CD4-positive, alpha-beta T cell treated with Interleukin-21 for 1 hour (primary cell): ENCODE data around the gene PRR12.

Experiments
- DNase-seq: peaks from one replicate; pipeline ENCODE4 v3.0.0-alpha.2; 2020

Gene PRR12, protein sequence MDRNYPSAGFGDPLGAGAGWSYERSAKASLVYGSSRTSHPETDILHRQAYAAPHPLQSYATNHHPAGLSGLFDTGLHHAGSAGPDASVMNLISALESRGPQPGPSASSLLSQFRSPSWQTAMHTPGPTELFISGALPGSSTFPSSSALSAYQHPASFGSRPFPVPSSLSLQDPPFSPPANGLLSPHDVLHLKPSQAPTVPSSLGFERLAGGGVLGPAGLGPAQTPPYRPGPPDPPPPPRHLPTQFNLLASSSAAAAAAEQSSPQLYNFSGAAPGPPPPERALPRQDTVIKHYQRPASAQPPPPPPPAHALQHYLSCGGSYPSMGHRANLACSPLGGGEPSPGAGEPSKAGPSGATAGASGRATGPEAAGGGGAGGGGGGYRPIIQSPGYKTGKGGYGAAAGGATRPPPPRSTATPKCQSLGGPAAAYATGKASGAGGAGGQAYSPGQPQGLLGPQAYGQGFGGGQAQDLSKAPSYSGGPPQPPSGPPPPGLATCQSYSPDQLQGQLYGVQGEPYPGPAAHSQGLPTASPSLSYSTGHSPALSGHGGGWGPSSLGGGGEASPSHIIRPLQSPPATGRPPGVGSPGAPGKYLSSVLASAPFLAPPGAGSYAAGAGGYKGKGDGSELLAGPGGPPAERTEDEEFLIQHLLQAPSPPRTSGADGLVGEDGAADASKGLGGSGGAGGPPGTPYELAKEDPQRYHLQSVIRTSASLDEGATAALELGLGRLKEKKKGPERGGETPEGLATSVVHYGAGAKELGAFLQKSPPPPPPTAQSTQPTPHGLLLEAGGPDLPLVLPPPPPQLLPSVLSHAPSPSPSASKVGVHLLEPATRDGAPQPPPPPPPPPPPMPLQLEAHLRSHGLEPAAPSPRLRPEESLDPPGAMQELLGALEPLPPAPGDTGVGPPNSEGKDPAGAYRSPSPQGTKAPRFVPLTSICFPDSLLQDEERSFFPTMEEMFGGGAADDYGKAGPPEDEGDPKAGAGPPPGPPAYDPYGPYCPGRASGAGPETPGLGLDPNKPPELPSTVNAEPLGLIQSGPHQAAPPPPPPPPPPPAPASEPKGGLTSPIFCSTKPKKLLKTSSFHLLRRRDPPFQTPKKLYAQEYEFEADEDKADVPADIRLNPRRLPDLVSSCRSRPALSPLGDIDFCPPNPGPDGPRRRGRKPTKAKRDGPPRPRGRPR (N-terminal part only)

DNA sequence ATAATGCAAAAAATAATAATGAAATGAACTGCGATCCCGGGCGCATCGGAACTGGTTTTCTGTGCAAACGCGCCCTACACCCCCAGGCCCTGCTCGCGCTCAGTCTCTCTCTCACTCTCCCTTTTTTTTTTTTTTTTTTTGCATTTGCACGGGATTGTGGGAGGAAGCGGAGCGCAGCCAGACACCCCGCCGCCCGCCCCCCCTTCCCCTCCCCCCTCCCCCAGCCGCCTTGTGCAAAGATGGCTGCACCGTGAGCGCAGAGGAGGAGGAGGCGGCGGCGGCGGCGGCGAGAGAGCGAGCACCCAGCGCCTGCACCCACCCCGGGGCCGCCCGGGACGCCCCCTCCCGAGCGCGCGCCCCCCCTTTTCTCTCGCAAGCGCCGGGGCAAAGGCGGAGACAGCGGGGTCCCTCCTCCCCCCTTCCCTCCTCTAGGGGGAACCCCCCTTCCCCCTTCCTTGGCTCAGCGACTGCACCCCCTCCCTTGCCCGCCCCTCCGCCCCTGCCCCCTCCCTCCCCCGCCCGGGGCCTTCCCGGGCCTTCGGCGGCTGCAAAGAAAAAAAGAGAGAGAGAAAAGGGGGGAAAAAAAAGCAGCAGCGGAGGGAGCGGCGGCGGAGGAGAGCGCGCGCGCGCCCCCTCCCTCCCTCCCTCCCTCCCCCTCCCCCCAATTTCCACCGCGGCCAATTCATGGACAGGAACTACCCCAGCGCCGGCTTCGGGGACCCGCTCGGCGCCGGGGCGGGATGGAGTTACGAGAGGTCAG lies at the start of gene PRR12:
Gene PRR12 (plus strand): TSS at position 212 of the 760 bp plus-strand sequence. CDS start 473 bp downstream, at position 685.
- DNase-seq: peak; percentile 84

DNA sequence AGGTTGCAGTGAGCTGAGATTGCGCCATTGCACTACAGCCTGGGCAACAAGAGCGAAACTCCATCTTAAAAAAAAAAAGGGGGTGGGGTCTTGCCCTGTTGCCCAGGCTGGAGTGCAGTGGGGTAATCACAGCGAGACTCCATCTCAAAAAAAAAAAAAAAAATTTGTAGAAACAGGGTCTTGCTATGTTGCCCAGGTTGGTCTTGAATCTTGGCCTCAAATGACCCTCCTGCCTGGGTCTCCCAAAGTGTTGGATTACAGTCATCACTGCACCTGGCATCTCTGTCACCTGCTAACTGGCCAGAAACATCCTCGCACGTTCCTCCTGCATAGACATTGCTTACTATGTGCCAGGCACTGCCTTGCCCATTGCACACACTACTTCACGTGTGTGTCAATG lies 49.1 kb upstream of the PRR12 start:
- DNase-seq: no peak

DNA sequence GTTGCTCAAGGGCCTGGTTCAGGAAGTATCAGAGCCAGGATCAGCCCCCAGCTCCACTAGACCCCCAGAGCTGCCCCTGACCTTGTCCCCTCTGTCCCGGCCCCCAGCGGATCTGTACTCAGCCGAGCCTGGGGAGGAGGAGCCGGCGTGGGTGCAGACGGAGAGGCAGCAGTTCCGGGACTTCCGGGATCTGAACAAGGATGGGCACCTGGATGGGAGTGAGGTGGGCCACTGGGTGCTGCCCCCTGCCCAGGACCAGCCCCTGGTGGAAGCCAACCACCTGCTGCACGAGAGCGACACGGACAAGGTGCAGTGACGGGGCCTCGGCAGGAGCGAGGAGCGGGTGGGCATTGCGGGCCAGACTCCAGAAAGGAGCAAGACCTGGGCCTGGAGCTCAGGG lies 48.5 kb upstream of the PRR12 start:
- DNase-seq: no peak

GRCh38 chr19:49543032-49543431 lies 48.0 kb upstream of the PRR12 start:
- DNase-seq: no peak

GRCh38 chr19:49544154-49544553 lies 46.8 kb upstream of the PRR12 start:
- DNase-seq: no peak

GRCh38 chr19:49546825-49547565 lies 44.0 kb upstream of the PRR12 start:
- DNase-seq: peak; percentile 84

DNA sequence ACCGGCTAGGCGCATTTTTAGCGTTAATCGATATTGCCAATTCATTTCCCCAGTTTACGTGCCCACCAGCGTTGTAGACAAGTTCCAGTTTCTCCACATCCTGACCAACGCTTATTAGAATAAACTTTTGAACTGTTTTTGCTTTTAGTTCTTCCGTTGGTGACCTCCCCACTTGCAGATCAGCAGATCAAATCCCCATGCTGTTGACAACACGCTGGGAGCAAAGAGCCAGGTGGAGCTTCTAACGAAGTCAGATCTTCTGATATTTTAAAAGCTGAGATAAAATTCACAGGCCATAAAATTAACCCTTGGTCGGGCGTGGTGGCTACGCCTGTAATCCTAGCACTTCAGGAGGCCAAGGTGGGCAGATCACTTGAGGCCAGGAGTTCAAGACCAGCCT lies 41.9 kb upstream of the PRR12 start:
- DNase-seq: no peak

GRCh38 chr19:49551531-49551930 lies 39.5 kb upstream of the PRR12 start:
- no peak for DNase-seq

GRCh38 chr19:49552749-49553148 lies 38.2 kb upstream of the PRR12 start:
- peak; percentile 58 for DNase-seq

GRCh38 chr19:49553451-49554271 lies 37.3 kb upstream of the PRR12 start:
- no peak for DNase-seq

- DNase-seq: peak; percentile 75
These were observed 36.2 kb upstream of the PRR12 start for GRCh38 chr19:49554701-49555181.

- DNase-seq: peak; percentile 85
These were observed 35.2 kb upstream of the PRR12 start for GRCh38 chr19:49555600-49556411.

- DNase-seq: peak; percentile 48
These were observed 34.3 kb upstream of the PRR12 start for GRCh38 chr19:49556412-49557398.

DNA sequence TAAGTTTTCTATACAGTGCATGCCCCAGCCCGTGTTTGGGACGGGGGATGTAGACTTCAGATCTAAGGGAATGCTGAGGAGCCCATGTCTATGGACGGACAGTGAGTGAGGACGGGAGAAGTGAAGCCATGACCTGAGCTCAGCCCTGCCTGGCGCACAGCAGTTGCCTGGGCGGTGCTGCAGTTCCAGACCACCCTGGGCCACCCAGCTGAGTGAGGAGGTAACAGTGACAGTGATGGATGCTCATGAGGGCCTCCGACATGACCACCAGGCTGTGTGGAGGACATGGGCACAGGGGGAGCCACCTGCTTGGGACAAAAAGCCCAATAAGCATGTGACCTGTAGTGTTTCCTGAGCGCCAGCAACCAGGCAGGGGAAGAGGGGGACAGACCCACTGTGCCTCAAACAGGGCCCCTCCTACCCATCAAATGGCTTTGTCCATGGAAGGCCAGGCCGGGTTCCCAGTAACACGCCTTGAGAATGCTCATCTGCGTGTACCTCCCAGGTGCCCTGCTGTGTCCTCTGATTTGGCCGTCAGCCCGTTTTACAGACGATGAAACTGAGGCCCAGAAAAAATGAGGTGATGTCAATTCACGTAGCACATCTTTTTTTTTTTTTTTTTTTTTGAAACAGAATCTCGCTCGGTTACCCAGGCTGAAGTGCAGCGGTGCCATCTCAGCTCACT lies 33.2 kb upstream of the PRR12 start:
- DNase-seq: no peak

DNA sequence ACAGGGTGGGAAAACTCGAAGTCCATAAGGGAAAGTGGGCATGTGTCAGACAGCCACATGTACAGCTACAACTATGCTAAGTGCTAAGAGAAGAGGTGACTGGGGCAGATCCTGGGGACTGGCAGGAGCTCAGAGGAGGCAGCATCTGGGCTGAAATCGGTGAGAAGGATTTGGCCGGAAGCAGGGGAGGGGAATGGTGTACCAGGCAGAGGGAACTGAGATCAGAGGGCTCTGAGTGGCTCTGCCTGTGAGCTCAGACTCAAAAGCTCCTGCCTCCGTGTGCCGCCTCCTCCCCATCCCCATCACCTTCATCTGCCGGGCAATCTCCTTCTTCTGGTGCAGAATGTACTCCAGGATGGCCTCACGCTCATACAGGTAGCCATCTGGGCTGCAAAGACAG lies 32.4 kb upstream of the PRR12 start:
- no peak for DNase-seq

GRCh38 chr19:49559443-49559842 lies 31.5 kb upstream of the PRR12 start:
- DNase-seq: no peak

DNA sequence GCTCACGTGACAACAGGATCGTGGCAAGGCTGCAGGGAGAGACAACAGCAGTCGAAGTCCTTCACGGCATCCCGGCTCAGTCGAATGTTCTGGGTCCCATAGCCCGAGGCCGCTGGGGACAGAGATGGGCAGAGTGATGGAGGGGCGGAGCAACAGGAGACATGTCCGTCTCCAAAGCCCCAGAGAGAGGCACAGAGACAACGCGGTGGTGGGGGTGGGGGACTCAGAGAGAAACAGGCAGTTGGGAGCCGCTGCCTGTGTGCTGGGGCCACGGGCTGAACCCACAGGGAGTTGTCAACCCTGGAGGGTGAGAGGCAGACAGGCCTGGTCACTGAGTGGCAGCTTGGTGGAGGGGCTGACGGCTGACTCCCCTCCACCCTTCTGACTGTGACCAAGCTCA lies 31.1 kb upstream of the PRR12 start:
- no peak for DNase-seq

- peak; percentile 59 for DNase-seq
These were observed 30.6 kb upstream of the PRR12 start for GRCh38 chr19:49560358-49560900.
